ENCODE results near the gene CCM2L.

Gene CCM2L

DNA sequence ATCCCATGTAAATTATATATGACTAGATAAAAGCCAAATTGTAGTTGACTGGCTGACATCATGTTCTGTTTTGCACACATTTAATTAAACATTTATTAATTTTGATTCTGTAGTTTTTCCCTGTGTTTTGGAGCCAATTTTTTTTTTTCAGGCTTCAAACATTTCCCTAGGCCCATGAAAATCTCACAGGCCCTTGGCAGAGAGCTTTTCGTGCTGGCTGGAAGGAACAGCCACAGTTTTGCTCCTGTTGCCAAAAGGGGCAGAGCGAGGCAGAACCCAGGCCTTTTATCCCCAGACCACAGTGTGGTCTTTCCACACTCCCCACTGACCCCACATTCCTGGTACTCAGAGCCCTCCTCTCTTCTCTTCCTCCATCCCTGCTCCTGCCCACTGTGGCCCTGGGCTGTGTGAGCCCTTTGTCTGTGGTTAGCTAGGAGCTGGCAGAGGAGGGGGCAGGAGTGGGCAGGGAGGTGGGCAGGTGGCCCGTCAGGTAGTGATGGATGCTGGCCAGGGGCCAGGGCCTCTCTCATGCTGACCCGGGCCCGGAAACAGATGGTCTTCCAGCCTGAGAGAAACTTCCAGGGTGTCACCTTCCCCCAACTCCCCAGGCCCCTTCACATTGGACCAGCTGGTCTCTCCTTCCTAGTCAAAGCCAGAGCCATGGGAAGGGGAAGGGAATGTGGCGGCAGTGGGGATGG, 19.4 kb upstream of the CCM2L start:
- H3K4me3 ChIP-seq (ENCODE audit: low read length) = no peak overlapping the region
- no peak for DNase-seq (ENCODE audit: low read depth)
- TF ChIP-seq, protein P1, sequence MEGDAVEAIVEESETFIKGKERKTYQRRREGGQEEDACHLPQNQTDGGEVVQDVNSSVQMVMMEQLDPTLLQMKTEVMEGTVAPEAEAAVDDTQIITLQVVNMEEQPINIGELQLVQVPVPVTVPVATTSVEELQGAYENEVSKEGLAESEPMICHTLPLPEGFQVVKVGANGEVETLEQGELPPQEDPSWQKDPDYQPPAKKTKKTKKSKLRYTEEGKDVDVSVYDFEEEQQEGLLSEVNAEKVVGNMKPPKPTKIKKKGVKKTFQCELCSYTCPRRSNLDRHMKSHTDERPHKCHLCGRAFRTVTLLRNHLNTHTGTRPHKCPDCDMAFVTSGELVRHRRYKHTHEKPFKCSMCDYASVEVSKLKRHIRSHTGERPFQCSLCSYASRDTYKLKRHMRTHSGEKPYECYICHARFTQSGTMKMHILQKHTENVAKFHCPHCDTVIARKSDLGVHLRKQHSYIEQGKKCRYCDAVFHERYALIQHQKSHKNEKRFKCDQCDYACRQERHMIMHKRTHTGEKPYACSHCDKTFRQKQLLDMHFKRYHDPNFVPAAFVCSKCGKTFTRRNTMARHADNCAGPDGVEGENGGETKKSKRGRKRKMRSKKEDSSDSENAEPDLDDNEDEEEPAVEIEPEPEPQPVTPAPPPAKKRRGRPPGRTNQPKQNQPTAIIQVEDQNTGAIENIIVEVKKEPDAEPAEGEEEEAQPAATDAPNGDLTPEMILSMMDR (IDR thresholded peaks at IDR 0.05; ENCODE audit: insufficient read depth, low read depth, low read length, missing control alignments) = no peak

DNA sequence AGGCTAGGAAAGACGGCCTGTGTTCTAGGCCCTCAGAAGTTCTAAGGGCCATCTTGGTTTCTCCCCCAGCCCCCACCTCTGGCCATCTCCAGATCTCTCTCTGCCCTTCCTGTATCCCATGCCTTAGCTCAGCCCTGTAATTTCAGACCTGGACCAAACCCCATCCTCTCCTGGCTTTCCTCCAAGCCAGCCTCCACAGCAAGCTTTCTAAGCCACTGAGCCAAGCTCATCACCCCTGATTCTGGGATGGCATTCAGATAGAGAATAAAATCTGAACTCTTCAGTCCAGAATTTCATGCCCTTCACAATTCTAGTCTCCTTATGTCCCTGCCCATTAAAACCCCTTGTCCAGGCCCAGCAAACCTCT, 18.9 kb upstream of the CCM2L start:
- no peak overlapping the region for H3K4me3 ChIP-seq (ENCODE audit: low read length)
- DNase-seq (ENCODE audit: low read depth) = no peak
- TF ChIP-seq, protein P1 (IDR thresholded peaks at IDR 0.05; ENCODE audit: insufficient read depth, low read depth, low read length, missing control alignments) = no peak

DNA sequence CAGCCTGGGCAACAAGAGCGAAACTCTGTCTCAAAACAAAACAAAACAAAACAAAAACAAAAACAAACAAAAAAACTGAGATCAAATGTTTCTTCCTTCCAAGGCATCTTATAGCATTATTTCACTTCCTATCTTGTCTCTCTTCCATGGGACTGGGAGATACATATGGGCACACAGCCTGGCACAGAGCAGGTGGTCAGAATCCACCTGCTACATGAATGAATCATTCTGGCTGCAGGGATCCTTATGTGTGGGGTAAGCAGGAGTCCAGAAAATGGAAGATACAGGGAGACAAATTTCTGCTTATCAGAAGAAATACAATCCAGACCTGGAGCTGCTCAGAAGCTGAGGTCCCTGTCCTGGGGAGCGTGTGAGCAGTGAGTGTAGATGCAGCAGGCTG, 18.2 kb upstream of the CCM2L start:
- TF ChIP-seq, protein P1 (IDR thresholded peaks at IDR 0.05; ENCODE audit: insufficient read depth, low read depth, low read length, missing control alignments) = no peak
- DNase-seq (ENCODE audit: low read depth) = no peak
- H3K4me3 ChIP-seq (ENCODE audit: low read length) = no peak overlapping the region

DNA sequence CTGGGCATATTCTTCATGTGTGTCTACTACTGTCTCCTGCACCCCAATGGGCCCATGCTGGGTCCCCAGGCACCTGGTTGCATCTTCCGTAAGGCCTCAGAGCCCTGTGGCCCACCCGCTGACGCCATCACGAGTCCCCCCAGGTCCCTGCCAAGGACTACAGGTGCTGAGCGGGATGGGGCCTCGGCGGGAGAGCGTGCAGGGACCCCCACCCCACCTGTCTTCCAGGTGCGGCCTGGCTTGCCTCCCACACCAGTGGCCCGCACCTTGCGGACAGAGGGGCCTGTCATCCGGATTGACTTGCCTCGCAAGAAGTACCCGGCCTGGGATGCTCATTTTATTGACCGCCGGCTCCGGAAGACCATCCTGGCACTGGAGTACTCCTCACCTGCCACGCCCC, 13.2 kb upstream of the CCM2L start:
- DNase-seq (ENCODE audit: low read depth) = no peak
- TF ChIP-seq, protein P1 (IDR thresholded peaks at IDR 0.05; ENCODE audit: insufficient read depth, low read depth, low read length, missing control alignments) = no peak
- H3K4me3 ChIP-seq (ENCODE audit: low read length) = no peak overlapping the region

DNA sequence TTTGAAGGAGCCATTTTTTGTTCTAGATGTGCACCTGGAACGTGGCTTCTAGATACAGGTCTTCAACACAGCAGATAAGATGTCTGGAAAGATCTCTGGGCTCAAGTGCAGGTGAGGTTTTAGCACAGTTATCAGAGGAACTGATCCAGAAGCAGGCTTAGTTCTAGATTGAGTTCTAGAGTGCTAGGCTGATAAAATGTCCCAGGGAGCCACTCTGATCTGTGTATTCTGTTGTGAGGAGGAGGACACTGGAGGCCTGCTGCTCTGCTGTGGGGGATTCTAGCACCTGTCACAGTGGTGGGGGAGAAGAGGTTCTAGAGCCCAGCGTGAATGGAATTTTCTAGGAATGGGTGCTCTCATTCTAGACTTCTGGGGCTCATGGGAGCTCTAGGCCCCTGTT, 12.0 kb upstream of the CCM2L start:
- TF ChIP-seq, protein P1 (IDR thresholded peaks at IDR 0.05; ENCODE audit: insufficient read depth, low read depth, low read length, missing control alignments) = no peak
- H3K4me3 ChIP-seq (ENCODE audit: low read length) = no peak overlapping the region
- no peak for DNase-seq (ENCODE audit: low read depth)

DNA sequence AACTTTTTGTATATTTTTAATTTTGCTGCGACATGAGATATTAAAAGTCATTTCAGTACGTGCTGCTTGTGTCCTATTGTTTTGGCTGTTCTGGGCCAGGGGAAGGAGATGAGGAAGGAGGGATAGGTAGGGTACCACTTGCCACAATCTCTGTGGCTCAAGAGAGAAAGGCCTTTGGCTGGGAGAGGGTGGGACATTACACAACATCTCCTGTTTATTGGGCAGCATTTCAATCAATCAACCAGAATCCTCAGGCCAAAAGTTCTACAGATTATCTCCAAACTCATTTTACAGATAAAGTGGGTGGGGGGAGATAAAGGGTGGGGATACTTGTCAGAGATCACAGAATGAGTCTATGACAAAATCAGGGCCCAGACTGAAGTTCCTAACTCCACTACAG, 6.9 kb upstream of the CCM2L start:
- TF ChIP-seq, protein P1 (IDR thresholded peaks at IDR 0.05; ENCODE audit: insufficient read depth, low read depth, low read length, missing control alignments) = no peak
- no peak for DNase-seq (ENCODE audit: low read depth)

DNA sequence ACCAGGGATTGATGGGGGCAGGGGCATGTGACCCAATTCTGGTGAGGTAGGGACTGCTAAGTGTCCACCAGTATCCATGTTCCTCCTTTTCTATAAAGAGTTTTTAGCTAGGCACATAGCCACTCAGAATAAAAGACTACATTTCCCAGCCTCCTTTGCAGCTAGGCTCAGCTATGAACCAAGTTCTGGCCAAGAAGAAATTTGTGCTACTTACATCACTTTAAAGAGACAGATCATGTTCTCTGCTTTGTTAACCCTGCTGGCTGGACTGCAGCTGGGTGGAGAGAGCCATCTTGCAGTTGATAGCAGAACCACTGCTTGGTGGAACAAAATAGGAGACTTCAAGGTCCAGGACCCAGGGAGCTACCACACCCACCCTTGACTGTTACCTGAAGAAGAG, 5.3 kb upstream of the CCM2L start:
- no peak for DNase-seq (ENCODE audit: low read depth)
- TF ChIP-seq, protein P1 (IDR thresholded peaks at IDR 0.05; ENCODE audit: insufficient read depth, low read depth, low read length, missing control alignments) = no peak
- no peak overlapping the region for H3K4me3 ChIP-seq (ENCODE audit: low read length)

More for the DNA sequence above, 6.9 kb upstream of the CCM2L start:
- H3K4me3 ChIP-seq (ENCODE audit: low read length) = no peak overlapping the region

Data from epithelial cell of esophagus (primary cell).